Forelimb muscle (tissue), 1 donor: ENCODE results near the gene SLC5A5. TPM values are rescaled to one million over a fixed set of nuclear protein-coding genes. Genes with fewer than 3 reads are reported as not detected.
A peak's percentile ranks its signal among the peaks of the same experiment; 100 is the strongest.
"Not testable (repeated sequence)": the region's sequence is repeated elsewhere in the genome, so short reads cannot be mapped to it uniquely, and the experiment has no call there.

Experiments
- DNase-seq: peaks from one replicate; pipeline ENCODE4 v3.0.0-alpha.2; 2013; ENCODE audit warnings: low read depth
- polyA plus RNA-seq: library from polyadenylated mRNA; unstranded; fragments of 120-200 nt; gene quantifications from one replicate; pipeline ENCODE4 v1.2.1, GENCODE V29; 2013; ENCODE audit not compliant: insufficient read length

The SLC5A5 gene
- polyA plus RNA-seq, 1 donor, result not detected

GRCh38 chr19:17871032-17871877 is 490 bp upstream of the SLC5A5 start:
- DNase-seq, result no peak

GRCh38 chr19:17872251-17873001 is 681 bp downstream of the SLC5A5 start:
- no peak for DNase-seq

GRCh38 chr19:17873786-17874757 is 2.3 kb downstream of the SLC5A5 start:
- no peak for DNase-seq

- DNase-seq, result no peak
These were observed 3.0 kb downstream of the SLC5A5 start for GRCh38 chr19:17874758-17875135.

GRCh38 chr19:17877696-17878095 is 6.0 kb downstream of the SLC5A5 start:
- no peak for DNase-seq

- DNase-seq, result no peak
These were observed 7.7 kb downstream of the SLC5A5 start for GRCh38 chr19:17879466-17879865.

GRCh38 chr19:17881701-17882100 is 10.0 kb downstream of the SLC5A5 start:
- DNase-seq, result no peak

- no peak for DNase-seq
These were observed 12.1 kb downstream of the SLC5A5 start for GRCh38 chr19:17883627-17884410.

GRCh38 chr19:17886515-17886914 is 14.8 kb downstream of the SLC5A5 start:
- DNase-seq, result no peak

- not testable (repeated sequence) for DNase-seq
These were observed 15.5 kb downstream of the SLC5A5 start for GRCh38 chr19:17887221-17887620.

- DNase-seq, result no peak
These were observed 16.5 kb downstream of the SLC5A5 start for GRCh38 chr19:17888260-17888659.

GRCh38 chr19:17889609-17890214 is 18.0 kb downstream of the SLC5A5 start:
- peak; percentile 1 for DNase-seq

GRCh38 chr19:17893766-17894165 is 22.0 kb downstream of the SLC5A5 start:
- DNase-seq, result no peak

- DNase-seq, result no peak
These were observed 31.0 kb downstream of the SLC5A5 start for GRCh38 chr19:17902701-17903100.

GRCh38 chr19:17908244-17908643 is 36.5 kb downstream of the SLC5A5 start:
- DNase-seq, result no peak

GRCh38 chr19:17909003-17909732 is 37.4 kb downstream of the SLC5A5 start:
- DNase-seq, result no peak

GRCh38 chr19:17910791-17911360 is 39.1 kb downstream of the SLC5A5 start:
- no peak for DNase-seq

GRCh38 chr19:17915940-17916593 is 44.3 kb downstream of the SLC5A5 start:
- no peak for DNase-seq

- not testable (repeated sequence) for DNase-seq
These were observed 46.4 kb downstream of the SLC5A5 start for GRCh38 chr19:17918151-17918550.
